GM21526 (cell line): ENCODE data around the gene FAM170B.

ENCODE experiments used
- ATAC-seq: cut with Tn5 transposase; IDR thresholded peaks from one replicate; pipeline ENCODE4 v1.9.1; 2021; ENCODE audit warnings: moderate library complexity; ENCODE audit not compliant: unreplicated experiment, low FRiP score

FAM170B gene

DNA sequence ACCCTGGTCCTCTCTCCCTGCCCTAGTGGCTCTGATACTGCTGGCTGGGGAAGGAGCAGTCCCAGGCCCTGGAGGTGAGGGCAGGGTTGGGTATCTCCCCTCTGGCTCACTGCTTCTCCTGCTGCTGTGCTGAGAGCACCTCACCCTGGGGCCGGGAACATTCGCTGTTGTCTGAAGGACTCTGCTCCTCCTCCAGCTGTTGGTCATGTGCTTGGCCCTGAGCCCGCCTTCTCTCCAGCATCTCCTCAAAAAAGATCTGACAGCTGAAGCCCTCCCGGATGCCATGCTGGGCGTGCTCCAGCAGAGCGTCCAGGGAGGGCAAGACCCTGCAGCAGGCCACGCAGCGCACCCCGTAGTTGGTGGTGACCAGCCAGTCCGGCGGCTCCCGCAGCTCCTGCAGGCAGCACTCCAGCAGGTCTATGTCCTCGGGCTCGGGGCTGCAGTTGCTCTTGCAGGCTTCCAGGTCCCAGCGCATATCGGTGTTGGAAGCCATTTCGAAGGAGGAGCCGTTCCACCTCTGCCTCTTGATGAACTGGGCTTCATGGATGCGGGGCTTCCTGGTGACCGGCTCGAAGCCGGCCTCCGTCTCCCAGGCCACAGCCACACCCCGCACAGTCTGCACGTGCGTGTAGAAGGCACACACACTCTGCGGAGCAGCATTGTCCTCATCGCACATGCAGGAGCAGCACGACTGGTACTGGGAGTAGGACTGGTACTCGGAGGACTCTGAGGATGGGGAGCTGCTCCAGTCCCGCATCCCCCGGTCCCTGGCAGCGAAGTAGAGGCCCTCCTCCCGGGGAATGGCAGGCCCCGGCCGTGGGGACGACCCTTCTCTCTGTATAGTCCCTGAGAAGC, 2.1 kb downstream of the FAM170B start:
- ATAC-seq, result no peak

DNA sequence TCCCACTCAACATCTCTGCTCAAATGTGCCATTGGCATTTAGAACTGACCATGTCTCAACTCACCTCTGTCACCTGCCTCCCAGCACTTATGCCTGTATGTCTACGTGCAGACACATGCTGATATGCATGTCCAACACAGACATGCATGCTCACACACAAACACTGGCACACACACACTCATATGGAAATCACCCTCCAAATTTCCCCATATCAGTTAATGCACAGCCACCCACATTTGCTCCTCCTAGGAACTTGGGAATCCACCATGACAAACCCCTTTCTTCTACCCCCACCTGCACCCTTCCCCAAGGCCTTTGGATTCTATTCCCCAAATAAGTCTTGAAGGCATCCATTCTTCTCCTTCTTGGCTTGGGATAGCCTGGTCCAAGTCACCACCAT, 4.4 kb downstream of the FAM170B start:
- ATAC-seq, result no peak

DNA sequence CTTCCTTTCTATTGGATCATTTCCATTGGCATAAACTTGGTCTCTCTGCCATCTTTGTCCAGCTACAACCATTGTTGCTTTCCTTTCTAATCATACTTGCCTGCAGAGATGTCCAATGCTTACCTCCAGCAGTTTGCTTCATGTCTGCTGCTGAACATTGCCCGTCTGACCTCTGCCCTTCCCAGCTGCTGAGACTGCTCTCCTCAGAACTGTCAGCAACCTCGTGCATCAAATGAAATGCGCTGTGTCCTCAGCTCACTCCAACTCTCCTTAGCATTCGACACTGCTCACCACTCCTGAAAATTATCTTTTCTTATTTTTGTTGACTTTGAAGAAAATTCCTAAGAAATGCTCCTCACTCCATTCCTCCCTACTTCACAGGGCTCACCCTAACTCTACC, 5.0 kb downstream of the FAM170B start:
- ATAC-seq, result no peak

DNA sequence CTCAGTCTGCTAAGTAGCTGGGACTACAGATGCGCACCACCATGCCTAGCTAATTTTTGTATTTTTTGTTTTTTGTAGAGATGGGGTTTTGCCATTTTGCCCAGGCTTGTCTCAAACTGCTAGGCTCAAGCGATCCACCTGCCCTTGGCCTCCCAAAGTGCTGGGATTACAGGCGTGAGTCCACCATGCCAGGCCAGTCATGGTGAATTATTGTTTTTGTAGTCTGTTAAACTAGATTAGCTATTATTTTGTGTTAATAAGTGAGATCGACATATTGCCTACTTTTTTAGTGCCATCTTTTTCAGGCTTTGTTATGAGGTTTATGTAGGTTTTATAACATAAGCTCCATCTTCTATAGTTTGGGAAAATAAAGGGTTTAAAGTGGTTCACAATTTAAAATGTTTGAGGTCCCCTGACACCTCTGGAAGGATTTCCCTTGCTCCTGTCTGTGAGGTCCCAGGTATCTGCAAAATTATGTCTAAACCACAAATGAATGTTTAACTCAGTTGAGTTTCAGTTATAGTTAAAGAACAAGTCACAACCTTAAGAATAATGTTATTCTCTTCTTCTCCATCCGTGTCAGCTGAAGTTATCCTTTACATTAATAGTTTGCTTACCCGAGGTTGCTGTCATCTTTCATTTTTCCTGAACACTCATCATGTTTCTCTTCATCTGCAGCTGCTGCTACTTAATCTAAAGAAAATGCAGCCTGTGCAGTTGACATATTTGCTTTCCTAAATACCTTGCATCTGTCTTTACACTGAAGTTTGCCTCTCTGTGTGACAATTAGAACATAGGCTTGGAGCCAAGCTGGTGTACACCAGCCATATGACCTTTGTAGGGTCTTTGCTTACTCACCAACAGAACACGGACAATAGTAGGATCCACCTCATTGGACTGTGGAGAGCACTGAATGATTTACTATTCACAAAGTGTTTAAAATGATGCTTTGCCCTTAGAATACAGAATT, 9.6 kb downstream of the FAM170B start:
- ATAC-seq, result no peak

DNA sequence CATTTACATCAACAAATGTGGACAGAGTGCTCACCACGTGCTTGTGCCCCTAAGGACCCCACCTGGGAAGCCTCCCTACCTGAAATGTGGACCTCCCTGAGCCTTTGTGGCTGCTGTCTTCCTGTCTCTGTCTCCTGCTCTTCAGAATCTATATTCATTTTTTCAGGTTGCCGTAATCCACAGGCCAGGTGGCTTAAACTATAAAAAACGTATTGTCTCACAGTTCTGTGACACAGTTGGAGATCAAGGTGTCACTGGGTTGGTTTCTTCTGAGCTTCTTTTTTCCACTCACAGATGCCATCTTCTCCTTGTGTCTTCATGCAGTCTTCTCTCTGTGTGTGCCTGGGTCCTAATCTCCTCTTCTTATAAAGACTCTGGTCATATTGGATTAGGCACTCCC, 12.9 kb downstream of the FAM170B start:
- ATAC-seq, result no peak

DNA sequence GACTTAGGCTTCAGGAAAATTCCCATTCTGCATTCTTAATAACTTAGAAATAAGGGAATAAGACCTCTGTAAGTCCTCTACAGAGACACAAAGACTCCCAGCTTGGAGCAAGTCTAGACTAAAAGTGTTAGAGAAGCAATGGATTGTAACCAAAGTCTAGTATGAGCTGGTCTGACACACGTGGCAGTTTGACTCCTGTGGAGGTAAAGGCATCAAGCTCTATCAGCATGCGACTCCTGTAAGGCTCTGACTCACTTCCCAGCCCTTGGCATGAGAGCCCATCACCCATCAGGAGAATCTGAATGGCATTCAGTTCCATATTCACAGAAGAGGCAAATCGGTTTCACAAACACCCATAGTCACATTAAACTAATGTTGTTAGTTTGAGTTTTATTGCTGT, 14.1 kb downstream of the FAM170B start:
- ATAC-seq, result no peak

DNA sequence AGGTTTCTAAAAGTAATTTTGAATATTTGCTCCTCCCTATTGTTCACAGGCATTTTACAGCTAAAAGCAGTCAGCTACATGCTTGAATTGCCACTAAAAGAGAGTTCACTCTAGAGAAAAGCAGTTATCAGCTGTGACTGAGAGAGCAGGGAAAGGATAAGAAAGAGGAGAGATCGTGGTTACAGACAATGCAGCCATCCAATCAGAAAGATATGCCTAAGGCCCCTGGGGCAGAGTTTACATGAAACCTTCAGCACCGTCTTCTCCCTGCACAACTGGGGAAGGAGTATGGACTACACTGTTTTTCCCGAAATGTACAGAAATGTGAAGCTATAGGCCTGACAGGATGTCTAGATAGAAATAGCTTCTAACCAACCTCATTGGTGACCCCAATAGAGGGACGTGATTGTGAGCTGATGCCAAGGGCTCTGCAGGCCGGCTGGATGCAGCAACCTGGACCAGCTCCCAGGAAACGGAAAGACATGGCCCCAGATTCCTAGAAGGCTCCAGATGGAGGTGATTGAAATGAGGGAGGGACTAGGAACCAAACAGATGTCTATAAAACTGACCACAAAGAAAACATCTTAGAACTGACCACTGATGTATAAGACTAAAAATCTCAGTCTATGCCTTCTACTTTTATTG, 15.3 kb downstream of the FAM170B start:
- no peak for ATAC-seq

DNA sequence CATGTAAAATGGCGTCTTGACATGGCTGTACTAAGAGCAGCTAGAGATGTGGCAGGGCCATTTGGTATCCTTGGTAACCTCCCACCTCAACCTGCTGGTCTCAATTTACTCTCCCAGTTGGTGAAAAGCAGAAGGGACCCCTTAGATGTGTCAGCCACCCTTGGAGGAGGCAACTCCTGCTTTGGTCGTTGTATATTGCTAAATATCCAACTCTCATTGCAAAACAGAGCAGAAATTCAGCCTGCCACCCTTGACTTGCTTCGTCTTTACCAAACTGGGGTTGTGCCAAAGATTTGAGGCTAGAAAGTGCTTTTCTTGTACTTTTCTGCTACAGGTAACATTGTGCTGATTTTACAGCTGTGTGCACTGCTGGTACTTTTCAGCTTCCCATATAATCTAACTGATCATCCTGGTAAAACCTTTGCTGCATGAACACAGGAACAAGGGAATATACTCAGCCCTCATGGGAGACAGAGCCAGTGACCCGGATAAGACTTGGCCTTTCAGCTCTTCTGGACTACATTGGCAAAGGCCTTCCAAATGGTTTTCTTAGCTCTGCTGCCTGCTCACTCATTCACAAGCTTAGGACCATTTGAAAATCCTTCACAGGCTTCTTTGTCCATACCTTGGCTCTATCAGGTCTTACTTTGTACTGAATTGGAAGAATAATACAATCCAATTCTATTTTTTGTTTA, 16.3 kb downstream of the FAM170B start:
- no peak for ATAC-seq

DNA sequence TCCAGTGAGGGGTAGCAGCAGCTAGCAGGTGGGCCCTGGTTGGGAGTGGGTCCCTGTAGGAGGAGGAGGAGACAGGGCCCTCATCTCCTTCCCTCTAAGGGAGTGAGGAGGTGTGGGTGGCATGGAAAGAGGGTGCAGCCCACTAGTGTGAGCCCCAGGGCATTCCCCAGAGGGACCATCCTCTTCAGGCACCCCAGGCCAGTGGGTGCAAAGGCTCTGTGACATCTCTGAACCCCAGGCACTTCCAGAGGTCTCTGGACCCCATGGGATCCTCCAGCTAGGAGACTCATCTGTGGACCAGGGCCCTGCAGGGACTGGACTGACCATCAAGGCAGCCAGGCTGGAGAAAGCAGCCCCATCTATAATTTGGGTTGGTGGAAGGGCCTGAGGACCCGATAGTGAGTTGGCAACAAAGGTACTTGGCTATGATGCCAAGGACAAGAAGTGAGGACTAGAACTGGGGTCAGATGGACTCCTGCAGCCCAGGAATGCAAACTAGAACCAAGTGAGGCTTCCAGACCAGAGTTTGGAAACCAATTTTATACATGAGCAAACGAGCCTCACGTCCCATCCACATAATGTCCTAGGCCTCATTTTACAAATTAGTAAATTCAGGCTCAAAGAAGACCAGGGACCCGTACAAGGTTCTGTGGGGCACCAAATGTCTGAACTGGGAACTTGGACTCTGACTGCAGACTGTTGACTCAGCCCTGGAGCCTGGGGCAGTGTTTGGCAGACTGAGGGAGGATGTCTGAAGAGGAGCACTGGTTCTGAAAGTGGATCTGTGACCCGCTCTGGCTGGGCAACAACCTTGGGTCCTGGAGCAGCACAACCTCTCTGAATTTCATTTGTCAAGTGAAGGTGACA, 17.1 kb downstream of the FAM170B start:
- no peak for ATAC-seq

DNA sequence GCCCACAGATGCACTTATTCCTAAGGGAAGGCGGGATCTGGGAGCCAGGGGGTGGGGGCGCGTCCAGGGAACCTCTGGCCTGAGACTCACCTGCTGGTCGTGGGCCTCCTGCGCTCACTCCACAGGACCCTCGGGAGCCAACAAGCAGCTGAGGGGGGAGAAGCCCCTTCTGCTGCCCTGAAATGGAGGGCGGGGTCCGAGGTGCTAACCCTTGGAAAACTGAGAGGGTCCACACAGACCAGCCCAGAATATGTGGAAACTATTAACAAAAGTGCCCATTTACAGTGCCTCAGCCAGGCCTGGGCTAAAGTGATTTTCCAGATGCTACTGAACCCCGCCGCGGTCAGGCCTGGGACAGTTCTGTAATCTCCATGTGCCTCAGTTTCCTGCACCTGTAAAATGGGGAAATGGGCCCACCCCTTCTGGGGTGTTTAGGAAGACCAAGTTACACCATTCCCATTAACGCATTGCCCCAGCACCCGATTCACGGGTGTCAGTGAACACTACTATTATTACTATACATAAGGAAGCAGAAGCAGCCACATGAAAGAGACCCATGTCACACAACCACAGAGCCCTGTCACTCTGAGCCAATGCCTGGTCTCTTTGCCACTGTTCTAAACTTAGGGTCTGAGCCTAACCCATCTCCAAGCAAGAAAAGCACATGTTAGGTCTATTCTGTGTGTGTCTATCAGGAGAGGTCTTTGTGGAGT, 17.9 kb downstream of the FAM170B start:
- ATAC-seq, result no peak

DNA sequence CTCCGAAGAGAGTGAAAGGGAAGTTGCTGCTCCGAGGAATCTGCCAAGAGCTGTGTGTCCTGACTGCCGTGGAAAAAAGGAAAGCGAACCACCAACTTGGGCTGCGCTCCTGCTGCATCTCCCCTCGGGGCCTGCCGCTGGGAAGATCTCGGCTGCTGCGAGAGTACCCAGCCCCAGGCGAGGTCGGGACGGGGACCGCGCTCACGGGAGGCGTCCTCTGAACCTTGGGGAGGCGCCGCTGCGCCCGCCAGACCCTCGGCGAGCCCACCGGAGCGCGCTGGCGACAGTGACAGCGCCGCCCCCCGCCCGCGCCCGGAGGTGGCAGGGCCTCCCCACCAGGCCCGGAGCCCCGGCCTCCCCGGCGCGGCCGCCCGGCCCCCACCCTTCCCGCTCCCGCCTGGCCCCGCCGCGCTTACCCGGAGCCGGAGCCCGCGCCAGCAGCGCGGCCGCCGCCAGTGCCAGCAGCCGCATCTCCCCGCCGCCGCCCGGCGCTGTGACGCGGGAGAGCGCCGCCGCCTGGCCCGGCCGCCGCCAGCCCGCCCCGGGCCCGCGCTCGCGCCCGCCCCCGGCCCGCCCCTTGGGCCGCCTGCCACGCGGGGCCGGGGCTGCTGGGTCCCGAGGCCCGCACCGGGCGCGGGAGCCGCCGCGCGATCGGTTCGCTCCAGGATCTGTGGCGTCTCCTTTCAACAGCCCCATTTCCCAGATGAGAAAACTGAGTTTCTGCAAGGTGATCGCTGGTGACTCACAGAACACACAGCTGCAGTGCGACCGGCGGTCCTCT, 18.6 kb downstream of the FAM170B start, which contains the start of gene VSTM4:
VSTM4 (minus strand) TSS at position 508 of the 781 bp plus-strand sequence; CDS start at position 471, 37 bp downstream.
- no peak for ATAC-seq

DNA sequence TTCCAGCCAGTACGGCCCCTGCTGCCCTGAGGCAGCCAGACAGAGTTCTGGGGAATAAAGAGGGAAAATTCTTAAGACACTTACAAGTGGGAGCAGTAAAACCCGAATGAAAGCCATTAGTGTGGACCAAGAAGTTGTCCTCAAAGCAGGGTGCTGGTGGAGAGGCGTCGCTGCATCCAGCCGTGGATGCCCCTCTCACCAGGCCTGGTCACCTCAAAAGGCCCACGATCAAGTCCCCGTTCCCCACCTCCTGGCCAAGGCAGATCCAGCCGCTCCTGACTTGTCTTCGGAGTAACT, 19.2 kb downstream of the FAM170B start:
- ATAC-seq, result no peak

DNA sequence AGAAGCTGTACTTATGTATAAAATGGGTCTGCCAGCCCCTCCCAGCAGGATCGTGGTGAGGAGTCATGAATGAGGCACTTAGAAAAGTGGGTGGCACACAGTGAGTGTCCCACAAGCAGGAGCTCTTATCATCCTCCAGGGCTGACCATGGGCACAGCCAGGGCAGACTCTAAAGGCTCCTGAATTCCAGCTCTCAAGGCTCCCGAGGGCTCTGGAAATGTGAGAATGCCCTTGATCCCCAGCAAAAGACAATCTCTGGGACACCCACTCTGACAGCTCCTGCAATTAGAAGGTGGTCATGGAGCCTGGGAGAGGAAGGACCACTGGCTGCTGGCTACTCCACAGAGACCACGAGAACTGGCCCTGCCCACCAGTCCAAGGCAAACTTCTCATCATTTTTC, 20.1 kb downstream of the FAM170B start:
- no peak for ATAC-seq

DNA sequence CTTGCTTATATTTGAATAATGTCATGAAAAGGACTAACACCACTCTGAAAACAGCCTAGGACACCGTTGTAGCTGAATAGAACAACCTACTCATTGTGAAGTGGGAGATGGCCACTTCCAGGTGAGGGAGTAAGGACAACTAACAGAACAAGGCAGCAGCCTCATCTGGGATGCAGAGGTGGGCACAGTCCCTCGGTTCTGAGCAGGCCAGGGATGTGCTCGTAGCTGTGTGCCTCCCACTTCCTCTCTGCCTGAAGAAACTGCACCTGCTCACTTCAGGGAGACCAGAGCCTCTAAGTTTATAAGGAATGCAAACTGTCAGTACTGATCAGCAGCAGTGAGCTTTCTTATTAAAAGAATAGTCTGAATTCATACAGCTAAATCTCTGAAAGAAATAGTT, 21.0 kb downstream of the FAM170B start:
- ATAC-seq, result no peak

DNA sequence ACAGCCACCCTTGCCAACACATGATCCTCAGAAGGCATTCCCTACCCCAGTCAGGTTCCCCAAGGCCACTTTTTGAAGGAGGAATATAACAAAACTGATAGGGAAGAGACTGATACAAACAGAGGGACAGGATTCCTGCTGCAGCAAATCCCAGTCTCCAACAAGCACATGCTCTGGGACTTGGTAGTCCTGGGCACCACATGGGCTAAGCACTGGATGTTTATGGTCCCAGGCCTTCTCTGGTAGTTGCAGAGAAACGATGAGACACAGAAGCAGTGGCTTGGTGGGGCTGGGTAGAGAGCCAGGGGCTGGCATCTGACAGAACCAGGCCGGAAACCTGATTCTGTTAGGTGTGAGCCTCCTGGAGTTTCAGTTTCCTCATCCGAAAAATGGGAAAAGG, 21.7 kb downstream of the FAM170B start:
- ATAC-seq, result no peak

DNA sequence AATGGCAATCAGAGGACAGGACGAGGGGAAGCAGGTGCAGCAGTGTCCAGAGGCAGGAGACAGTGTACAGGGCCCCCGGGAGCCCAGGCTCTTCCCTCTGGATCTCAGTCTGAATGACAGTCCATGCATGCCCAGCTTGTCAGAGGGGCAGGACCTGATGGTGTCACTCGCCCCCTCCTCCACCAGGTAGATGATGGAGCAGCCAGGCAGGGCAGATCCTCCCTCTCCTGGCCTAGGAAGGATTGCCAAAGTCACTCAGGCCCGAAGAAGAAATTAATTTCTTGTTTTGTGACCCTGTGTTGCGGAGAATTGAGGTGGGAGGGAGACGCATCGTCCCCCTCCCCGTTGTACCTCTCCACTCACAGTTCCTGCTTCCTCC, 22.5 kb downstream of the FAM170B start:
- ATAC-seq, result no peak

DNA sequence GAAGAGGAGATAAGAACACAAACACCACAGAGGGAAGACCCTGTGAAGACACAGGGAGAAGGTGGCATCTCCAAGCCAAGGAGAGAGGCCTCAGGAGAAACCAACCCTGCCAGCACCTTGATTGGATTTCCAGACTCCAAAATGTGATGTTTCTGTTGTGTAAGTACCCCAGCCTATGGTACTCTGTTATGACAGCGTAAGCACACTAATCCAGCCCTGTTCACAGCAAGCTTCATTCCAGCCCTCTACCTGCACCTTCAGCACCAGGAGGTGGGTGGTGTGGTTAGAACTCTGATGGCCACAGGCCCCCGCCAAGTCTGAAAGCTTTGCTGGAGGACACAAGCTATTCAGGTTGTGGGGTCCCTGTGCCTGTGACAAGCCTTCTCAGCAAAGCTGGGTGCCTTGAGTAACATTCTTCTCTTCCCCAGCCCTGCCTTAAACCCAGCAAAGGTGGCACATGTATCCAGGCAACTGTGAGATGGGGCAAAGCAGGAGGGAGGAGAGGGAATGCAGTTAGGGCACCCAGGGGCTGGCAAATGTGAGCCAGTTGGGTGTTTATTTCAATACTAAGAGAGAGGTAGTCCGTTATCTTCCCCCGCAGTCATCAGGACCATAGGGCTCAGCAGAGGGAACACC, 23.0 kb downstream of the FAM170B start:
- no peak for ATAC-seq
